ENCODE measurements around the gene CD8B2.
"Not testable (repeated sequence)": the region's sequence is repeated elsewhere in the genome, so short reads cannot be mapped to it uniquely, and the experiment has no call there.

Gene CD8B2

GRCh38 chr2:106551417-106552130 lies 64.4 kb downstream of the CD8B2 start:
- no peak for DNase-seq (ENCODE audit: low read depth)

GRCh38 chr2:106552921-106553320 lies 65.8 kb downstream of the CD8B2 start:
- DNase-seq (ENCODE audit: low read depth): no peak

DNA sequence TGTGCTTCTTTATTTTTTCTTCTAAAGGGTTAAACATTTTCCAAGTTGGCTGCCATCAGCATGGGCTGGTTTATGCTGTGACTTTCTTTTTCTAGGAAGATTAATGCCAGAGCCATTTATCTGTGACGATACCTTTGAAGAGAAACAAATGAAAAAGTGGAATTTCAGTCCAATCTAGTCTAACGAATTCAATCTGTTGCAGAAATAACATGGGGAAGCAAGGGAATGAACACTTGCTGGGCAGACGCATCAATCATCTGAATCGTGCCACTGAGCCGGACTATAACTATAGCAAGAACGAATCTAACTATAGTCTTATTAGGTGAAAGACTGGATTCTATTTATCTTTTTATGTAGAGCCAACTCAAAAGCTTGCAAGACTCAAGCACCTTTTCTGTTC lies 66.2 kb downstream of the CD8B2 start:
- no peak for DNase-seq (ENCODE audit: low read depth)

- no peak for DNase-seq (ENCODE audit: low read depth)
Observed at GRCh38 chr2:106554411-106554810, 67.2 kb downstream of the CD8B2 start.

- no peak for DNase-seq (ENCODE audit: low read depth)
Observed at GRCh38 chr2:106555053-106555452, 67.9 kb downstream of the CD8B2 start.

GRCh38 chr2:106559786-106560185 lies 72.6 kb downstream of the CD8B2 start:
- DNase-seq (ENCODE audit: low read depth): not testable (repeated sequence)

DNA sequence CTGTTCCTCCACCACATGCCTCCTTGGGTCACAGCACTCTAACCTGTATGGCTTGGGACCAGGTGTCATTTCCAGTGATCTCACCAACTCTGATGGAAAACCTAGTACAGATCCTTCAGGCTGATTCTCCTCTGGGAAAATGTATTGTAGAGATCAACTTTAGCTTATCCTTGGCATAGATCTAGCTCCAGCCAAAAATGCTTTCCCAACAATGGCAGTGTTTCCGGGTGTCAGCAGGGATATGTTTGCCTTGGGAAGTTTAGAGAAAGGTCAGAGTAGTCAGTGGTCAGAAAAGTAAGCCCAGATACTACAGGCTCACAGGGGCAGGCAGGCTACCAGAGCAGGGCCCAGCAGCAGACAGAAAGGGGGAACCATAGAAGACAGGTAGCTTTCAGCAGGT lies 73.6 kb downstream of the CD8B2 start:
- DNase-seq (ENCODE audit: low read depth): no peak

DNA sequence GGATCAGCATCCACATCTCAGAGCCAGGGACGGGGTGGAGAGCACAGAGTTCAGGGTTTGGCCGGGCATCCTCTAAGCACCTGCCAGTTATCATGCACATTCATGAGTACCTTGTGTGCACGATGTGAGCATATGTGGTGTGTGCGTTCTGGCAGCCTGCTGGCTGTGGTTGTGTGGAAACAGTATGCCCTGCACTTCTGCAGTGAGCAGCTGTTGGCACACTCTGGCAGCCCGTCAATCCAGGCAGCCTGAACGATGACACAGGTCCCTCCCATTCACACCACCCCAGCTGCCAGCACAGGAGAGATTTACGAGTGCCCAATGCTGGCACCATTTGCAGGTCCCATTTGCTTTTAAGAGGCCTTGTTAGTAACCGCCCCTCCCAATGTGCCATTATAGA lies 74.2 kb downstream of the CD8B2 start:
- no peak for DNase-seq (ENCODE audit: low read depth)

- DNase-seq (ENCODE audit: low read depth): no peak
Observed at GRCh38 chr2:106561803-106562202, 74.6 kb downstream of the CD8B2 start.

DNA sequence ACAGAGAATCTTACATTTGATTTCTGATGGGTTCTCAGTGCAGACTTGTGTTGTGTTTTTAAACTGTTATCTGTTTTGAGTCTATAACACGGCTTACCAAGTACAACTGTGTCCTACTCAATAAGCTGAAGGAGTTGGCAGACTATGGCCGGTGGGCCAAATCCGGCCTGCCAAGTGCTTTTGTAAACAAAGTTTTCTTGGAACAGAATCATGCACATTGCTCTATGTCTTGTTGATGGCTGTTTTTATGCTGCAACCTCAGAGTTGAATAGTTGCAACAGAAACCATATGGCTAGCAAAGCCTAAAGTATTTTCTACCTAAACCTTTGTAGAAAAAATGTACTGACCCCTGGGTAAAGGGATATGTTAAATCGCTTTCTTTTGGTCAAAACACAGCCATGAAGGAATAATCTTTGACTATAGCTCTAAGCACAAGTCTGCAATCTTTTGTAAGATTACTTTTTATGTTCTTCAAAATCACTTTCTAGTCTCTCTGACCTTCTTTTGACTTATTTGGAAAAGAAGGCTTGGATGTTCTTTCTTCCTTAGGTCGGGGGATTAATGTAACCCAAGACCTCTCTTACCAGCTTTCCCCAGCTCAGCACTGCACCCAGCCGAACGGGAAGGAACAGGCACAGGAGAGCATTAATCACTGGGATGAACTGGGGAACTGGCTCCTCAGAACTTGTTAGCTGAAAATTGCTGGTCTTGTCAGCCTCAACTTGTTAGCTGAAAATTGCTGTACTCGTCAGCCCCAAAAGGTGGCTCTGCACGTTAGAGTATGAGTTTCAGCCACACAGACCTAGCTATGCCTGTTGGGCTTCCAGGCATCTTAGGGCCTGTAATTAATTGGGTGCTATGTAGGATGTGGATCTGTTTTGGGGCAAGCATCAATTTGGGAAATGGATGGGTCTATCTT lies 75.4 kb downstream of the CD8B2 start:
- DNase-seq (ENCODE audit: low read depth): no peak

DNA sequence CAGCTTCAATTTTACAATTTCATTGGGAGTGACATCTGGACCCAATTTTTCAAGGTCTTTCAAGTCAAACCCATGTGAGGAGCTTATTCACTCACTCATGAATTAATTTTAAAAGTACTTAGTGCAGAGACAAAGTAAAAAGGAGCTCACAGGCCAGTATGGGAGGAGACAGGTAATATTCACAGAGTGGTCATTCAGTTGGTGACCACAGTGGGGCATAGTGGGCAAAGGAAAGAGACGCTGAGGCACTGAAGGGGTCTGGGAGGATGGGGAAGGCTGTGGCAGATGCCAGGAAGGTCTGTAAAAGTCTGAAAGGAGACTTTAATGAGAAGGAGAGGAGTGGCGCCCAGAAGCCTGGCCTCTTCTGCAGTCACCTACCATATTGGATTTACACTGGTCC lies 76.0 kb downstream of the CD8B2 start:
- DNase-seq (ENCODE audit: low read depth): no peak

DNA sequence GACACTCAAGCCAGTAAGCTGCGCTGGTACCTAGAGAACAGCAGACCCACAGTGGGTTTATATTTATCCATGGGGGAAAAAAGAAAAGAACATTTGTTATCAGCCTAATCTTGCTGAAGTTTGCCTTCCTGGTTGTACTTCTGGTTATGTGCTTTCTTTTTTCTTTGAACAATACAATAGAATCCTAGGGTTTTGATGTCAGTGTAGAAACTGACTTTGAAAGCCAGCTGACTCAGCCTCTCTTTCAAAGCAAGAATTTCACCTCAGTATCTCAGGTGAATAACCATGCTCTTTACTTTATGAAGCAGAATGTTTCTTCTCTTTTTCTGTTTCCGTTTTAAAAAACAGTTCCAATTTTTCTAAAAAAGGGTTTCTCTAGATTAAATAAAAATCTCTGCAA lies 78.4 kb downstream of the CD8B2 start:
- DNase-seq (ENCODE audit: low read depth): no peak

DNA sequence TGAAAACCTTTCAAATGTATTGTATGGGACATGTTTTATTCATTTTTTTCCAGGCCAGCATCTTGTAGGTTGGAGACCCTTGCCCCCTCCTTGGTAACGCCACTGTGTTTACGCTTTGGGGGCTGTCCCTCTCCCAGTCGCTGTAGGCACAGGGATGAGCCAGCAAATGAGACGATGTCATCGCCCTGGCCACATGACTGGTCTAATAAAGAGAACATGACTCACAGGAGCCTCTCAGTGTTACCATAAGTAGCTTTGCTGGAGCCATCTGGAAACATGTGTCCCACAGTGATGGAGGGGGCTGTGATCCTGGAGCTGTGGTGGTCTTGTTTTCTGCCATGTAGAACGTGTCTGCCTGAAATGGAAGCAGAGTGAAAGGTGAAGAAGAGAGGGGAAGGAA lies 78.9 kb downstream of the CD8B2 start:
- no peak for DNase-seq (ENCODE audit: low read depth)

- not testable (repeated sequence) for DNase-seq (ENCODE audit: low read depth)
Observed at GRCh38 chr2:106566484-106566883, 79.3 kb downstream of the CD8B2 start.

- no peak for DNase-seq (ENCODE audit: low read depth)
Observed at GRCh38 chr2:106570316-106570715, 83.2 kb downstream of the CD8B2 start.
